GM21737 (cell line): Measurements from ENCODE around the gene MARF1.
"Not testable (repeated sequence)": the region's sequence is repeated elsewhere in the genome, so short reads cannot be mapped to it uniquely, and the experiment has no call there.

Experiments used
- ATAC-seq: cut with Tn5 transposase; IDR thresholded peaks from one replicate; pipeline ENCODE4 v1.9.1; 2021; ENCODE audit warnings: mild to moderate bottlenecking, moderate library complexity; ENCODE audit not compliant: unreplicated experiment

Gene MARF1

GRCh38 chr16:15631730-15632409 lies 11.1 kb downstream of the MARF1 start:
- no peak for ATAC-seq

- no peak for ATAC-seq
These were observed 21.1 kb downstream of the MARF1 start for GRCh38 chr16:15621889-15622288.

GRCh38 chr16:15621456-15621855 lies 21.5 kb downstream of the MARF1 start:
- no peak for ATAC-seq

GRCh38 chr16:15620611-15621195 lies 22.3 kb downstream of the MARF1 start:
- ATAC-seq, result no peak

- ATAC-seq, result no peak
These were observed 24.6 kb downstream of the MARF1 start for GRCh38 chr16:15618392-15618791.

- no peak for ATAC-seq
These were observed 25.1 kb downstream of the MARF1 start for GRCh38 chr16:15617901-15618300.

GRCh38 chr16:15616475-15617165 lies 26.3 kb downstream of the MARF1 start:
- ATAC-seq, result no peak

GRCh38 chr16:15616012-15616411 lies 26.9 kb downstream of the MARF1 start:
- ATAC-seq, result no peak

- ATAC-seq, result no peak
These were observed 29.3 kb downstream of the MARF1 start for GRCh38 chr16:15613676-15614075.

- ATAC-seq, result no peak
These were observed 31.3 kb downstream of the MARF1 start for GRCh38 chr16:15611610-15612009.

GRCh38 chr16:15610369-15610871 lies 32.5 kb downstream of the MARF1 start:
- ATAC-seq, result no peak

GRCh38 chr16:15609286-15609649 lies 33.7 kb downstream of the MARF1 start:
- no peak for ATAC-seq

GRCh38 chr16:15608398-15609285 lies 34.3 kb downstream of the MARF1 start:
- no peak for ATAC-seq

- no peak for ATAC-seq
These were observed 35.1 kb downstream of the MARF1 start for GRCh38 chr16:15607700-15608396.

GRCh38 chr16:15607221-15607699 lies 35.7 kb downstream of the MARF1 start:
- ATAC-seq, result not testable (repeated sequence)

- no peak for ATAC-seq
These were observed 36.3 kb downstream of the MARF1 start for GRCh38 chr16:15606518-15607220.

GRCh38 chr16:15605839-15606517 lies 37.0 kb downstream of the MARF1 start:
- no peak for ATAC-seq

GRCh38 chr16:15604460-15605440 lies 38.2 kb downstream of the MARF1 start:
- no peak for ATAC-seq
